ENCODE results near the gene FAM181A. TPM values are rescaled to one million over a fixed set of nuclear protein-coding genes. Genes with fewer than 3 reads are reported as not detected.

Gene FAM181A
- total RNA-seq, 4 donors from 2014 or later: not detected

- Histone ChIP-seq H3K36me3 (no peaks in the 10 kb centered on the region), H3K4me3 (peak overlapping the region in 2 of 4 donors; percentile 23 to 37), H3K27me3 (peaks cover 10% of the 10 kb centered on the region), H3K9me3 (no peaks in the 10 kb centered on the region), H3K27ac (peak overlapping the region; percentile 25 to 78 (median 48)), H3K4me1 (peaks cover 0 to 9% (median 4%) of the 10 kb centered on the region in 4 donors)
- TF ChIP-seq EP300 (IDR thresholded peaks at IDR 0.05; ENCODE audit: low read depth) (no peak), POLR2A (IDR thresholded peaks at IDR 0.05) (no peak), POLR2AphosphoS5 (IDR thresholded peaks at IDR 0.05) (no peak), CTCF (IDR thresholded peaks at IDR 0.05) (peak; percentile 58 to 87 (median 81))
- 34% methylated on average over 65 of the region's 84 CpGs; no CpG with 5 or more reads in 1 of the 2 donors for WGBS, 2 donors (ENCODE audit: low coverage in 1 of 2)
- intact Hi-C loops (cut with DNase I; ENCODE audit: low total_unique reads) (loop anchor here (2.0 kb wide), 1 partner anchor 61 kb away; no protein-coding TSS in a partner anchor), in situ Hi-C loops (cut with MboI; ENCODE audit: low pct_ligation_motif_present in 1 of 4, low pct_unique_long_range_greater_than_20kb in 1 of 4, low sequenced_read_pairs in 3 of 4) (loop anchor here in 3 of 4 donors (5.0 kb wide), 1 partner anchor 63 kb away; no protein-coding TSS in a partner anchor)
- peak; percentile 87 for DNase-seq
Measured at GRCh38 chr14:93939304-93940229, 12.4 kb downstream of the FAM181A start.

- in situ Hi-C loops (cut with MboI; ENCODE audit: low pct_ligation_motif_present in 1 of 4, low pct_unique_long_range_greater_than_20kb in 1 of 4, low sequenced_read_pairs in 3 of 4) (loop anchor here in 2 of 4 donors (5.0 kb wide), 1 partner anchor 62 kb away; no protein-coding TSS in a partner anchor), intact Hi-C loops (cut with DNase I; ENCODE audit: low total_unique reads) (no loop called here)
- H3K9me3 ChIP-seq: no peaks in the 10 kb centered on the region
- no peak for DNase-seq
- no peaks in the 10 kb centered on the region for H3K36me3 ChIP-seq
- TF ChIP-seq EP300 (IDR thresholded peaks at IDR 0.05; ENCODE audit: low read depth): no peak
- no peak for TF ChIP-seq POLR2AphosphoS5 (IDR thresholded peaks at IDR 0.05)
- no peak for TF ChIP-seq CTCF (IDR thresholded peaks at IDR 0.05)
- TF ChIP-seq POLR2A (IDR thresholded peaks at IDR 0.05): no peak
- no peak overlapping the region for H3K4me3 ChIP-seq
- H3K27me3 ChIP-seq: peaks cover 10% of the 10 kb centered on the region
- peaks cover 0 to 9% (median 4%) of the 10 kb centered on the region in 4 donors for H3K4me1 ChIP-seq
- H3K27ac ChIP-seq: peak overlapping the region; percentile 25 to 78 (median 48)
- 82 to 90% methylated on average over 6 of the region's 6 CpGs for WGBS, 2 donors (ENCODE audit: low coverage in 1 of 2)
Measured at GRCh38 chr14:93940437-93940836, 13.3 kb downstream of the FAM181A start.

- TF ChIP-seq CTCF (IDR thresholded peaks at IDR 0.05) (no peak), POLR2AphosphoS5 (IDR thresholded peaks at IDR 0.05) (no peak), POLR2A (IDR thresholded peaks at IDR 0.05) (no peak)
- Histone ChIP-seq H3K4me1 (peaks cover 0 to 9% (median 4%) of the 10 kb centered on the region in 4 donors), H3K27me3 (peaks cover 10% of the 10 kb centered on the region), H3K27ac (peak overlapping the region; percentile 21 to 78 (median 36)), H3K9me3 (no peaks in the 10 kb centered on the region), H3K4me3 (no peak overlapping the region), H3K36me3 (no peaks in the 10 kb centered on the region)
- no peak for DNase-seq
- WGBS, 2 donors (ENCODE audit: low coverage in 1 of 2): 70% methylated on average over 16 of the region's 16 CpGs; no CpG with 5 or more reads in 1 of the 2 donors
- in situ Hi-C loops (cut with MboI; ENCODE audit: low pct_ligation_motif_present in 1 of 4, low pct_unique_long_range_greater_than_20kb in 1 of 4, low sequenced_read_pairs in 3 of 4): loop anchor here in 2 of 4 donors (5.0 kb wide), 1 partner anchor 61 kb away; no protein-coding TSS in a partner anchor
- intact Hi-C loops (cut with DNase I; ENCODE audit: low total_unique reads): no loop called here
Measured at GRCh38 chr14:93941293-93941910, 14.3 kb downstream of the FAM181A start.

- no peaks in the 10 kb centered on the region for H3K36me3 ChIP-seq
- intact Hi-C loops (cut with DNase I; ENCODE audit: low total_unique reads) (no loop called here), in situ Hi-C loops (cut with MboI; ENCODE audit: low pct_ligation_motif_present in 1 of 4, low pct_unique_long_range_greater_than_20kb in 1 of 4, low sequenced_read_pairs in 3 of 4) (loop anchor here in 2 of 4 donors (5.0 kb wide), 1 partner anchor 59 kb away; no protein-coding TSS in a partner anchor)
- peaks cover 0 to 9% (median 4%) of the 10 kb centered on the region in 4 donors for H3K4me1 ChIP-seq
- H3K4me3 ChIP-seq: no peak overlapping the region
- no peaks in the 10 kb centered on the region for H3K9me3 ChIP-seq
- WGBS, 2 donors (ENCODE audit: low coverage in 1 of 2): 80 to 89% methylated on average over 1 to 10 of the region's 10 CpGs
- peaks cover 10% of the 10 kb centered on the region for H3K27me3 ChIP-seq
- TF ChIP-seq EP300 (IDR thresholded peaks at IDR 0.05; ENCODE audit: low read depth): no peak
- DNase-seq: no peak
- peak overlapping the region in 1 of 4 donors; percentile 78 for H3K27ac ChIP-seq
Measured at GRCh38 chr14:93943052-93943451, 15.9 kb downstream of the FAM181A start.
